KMS-11 (cell line): ENCODE results near the gene PROM2.

ENCODE experiments used
- H2AFZ ChIP-seq: fragments of 200-600 bp; sonication (generic); 2 replicates; pipeline ENCODE4 v1.6.1; 2016; ENCODE audit warnings: antibody characterized with exemption, mixed run types, low read depth
- H3K27ac ChIP-seq: fragments of 200-600 bp; sonication (generic); 2 replicates; pipeline ENCODE4 v1.6.1; 2016; ENCODE audit warnings: mild to moderate bottlenecking, mixed run types
- H3K27me3 ChIP-seq: fragments of 200-600 bp; sonication (generic); 2 replicates; pipeline ENCODE4 v1.6.1; 2017; ENCODE audit warnings: mild to moderate bottlenecking, low read depth, mixed run types, moderate library complexity; ENCODE audit not compliant: insufficient read depth
- H3K36me3 ChIP-seq: fragments of 200-600 bp; sonication (generic); 2 replicates; pipeline ENCODE4 v1.6.1; 2017; ENCODE audit warnings: mild to moderate bottlenecking, mixed run types; ENCODE audit not compliant: insufficient read depth
- H3K4me1 ChIP-seq: fragments of 200-600 bp; sonication (generic); 2 replicates; pipeline ENCODE4 v1.6.1; 2016; ENCODE audit warnings: mild to moderate bottlenecking, low read depth, mixed run types; ENCODE audit not compliant: poor library complexity, severe bottlenecking
- H3K4me2 ChIP-seq: fragments of 200-600 bp; sonication (generic); 2 replicates; pipeline ENCODE4 v1.7.0; 2016; ENCODE audit warnings: mild to moderate bottlenecking, mixed run types
- H3K4me3 ChIP-seq: fragments of 200-600 bp; sonication (generic); IDR thresholded peaks from 2 replicates; pipeline ENCODE4 v1.6.1; 2017; ENCODE audit warnings: low read depth, low read length, mixed read lengths; ENCODE audit not compliant: insufficient read depth
- H3K79me2 ChIP-seq: fragments of 200-600 bp; sonication (generic); 2 replicates; pipeline ENCODE4 v1.6.1; 2016; ENCODE audit warnings: low read depth, mixed run types; ENCODE audit not compliant: insufficient read depth
- H3K9ac ChIP-seq: fragments of 200-600 bp; sonication (generic); 2 replicates; pipeline ENCODE4 v1.6.1; 2016; ENCODE audit warnings: mild to moderate bottlenecking, mixed run types
- H4K20me1 ChIP-seq: fragments of 200-600 bp; sonication (generic); 2 replicates; pipeline ENCODE4 v1.6.1; 2016; ENCODE audit warnings: mild to moderate bottlenecking, mixed run types; ENCODE audit not compliant: insufficient read depth
- TF ChIP-seq, protein P1 (sequence below): fragments of 200-600 bp; sonication (generic); conservative IDR thresholded peaks from 2 replicates; pipeline ENCODE4 v1.6.1; 2017; ENCODE audit warnings: low read depth, mild to moderate bottlenecking, antibody characterized with exemption, low read length, moderate library complexity, mixed read lengths

PROM2 gene

GRCh38 chr2:95325026-95325425, 50.8 kb downstream of the PROM2 start:
- Histone ChIP-seq H3K4me1 (no peaks in the 10 kb centered on the region), H3K36me3 (no peaks in the 10 kb centered on the region), H3K27ac (no peak overlapping the region), H2AFZ (no peak overlapping the region), H3K4me2 (no peak overlapping the region), H3K4me3 (no peak overlapping the region), H3K79me2 (no peaks in the 10 kb centered on the region), H3K27me3 (no peaks in the 10 kb centered on the region), H4K20me1 (no peaks in the 10 kb centered on the region), H3K9ac (no peak overlapping the region)
- TF ChIP-seq, protein P1, sequence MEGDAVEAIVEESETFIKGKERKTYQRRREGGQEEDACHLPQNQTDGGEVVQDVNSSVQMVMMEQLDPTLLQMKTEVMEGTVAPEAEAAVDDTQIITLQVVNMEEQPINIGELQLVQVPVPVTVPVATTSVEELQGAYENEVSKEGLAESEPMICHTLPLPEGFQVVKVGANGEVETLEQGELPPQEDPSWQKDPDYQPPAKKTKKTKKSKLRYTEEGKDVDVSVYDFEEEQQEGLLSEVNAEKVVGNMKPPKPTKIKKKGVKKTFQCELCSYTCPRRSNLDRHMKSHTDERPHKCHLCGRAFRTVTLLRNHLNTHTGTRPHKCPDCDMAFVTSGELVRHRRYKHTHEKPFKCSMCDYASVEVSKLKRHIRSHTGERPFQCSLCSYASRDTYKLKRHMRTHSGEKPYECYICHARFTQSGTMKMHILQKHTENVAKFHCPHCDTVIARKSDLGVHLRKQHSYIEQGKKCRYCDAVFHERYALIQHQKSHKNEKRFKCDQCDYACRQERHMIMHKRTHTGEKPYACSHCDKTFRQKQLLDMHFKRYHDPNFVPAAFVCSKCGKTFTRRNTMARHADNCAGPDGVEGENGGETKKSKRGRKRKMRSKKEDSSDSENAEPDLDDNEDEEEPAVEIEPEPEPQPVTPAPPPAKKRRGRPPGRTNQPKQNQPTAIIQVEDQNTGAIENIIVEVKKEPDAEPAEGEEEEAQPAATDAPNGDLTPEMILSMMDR, result no peak

GRCh38 chr2:95325590-95326432, 51.6 kb downstream of the PROM2 start:
- H3K27ac ChIP-seq, result no peak overlapping the region
- TF ChIP-seq, protein P1, result no peak
- no peaks in the 10 kb centered on the region for H3K4me1 ChIP-seq
- H3K36me3 ChIP-seq, result no peaks in the 10 kb centered on the region
- H4K20me1 ChIP-seq, result no peaks in the 10 kb centered on the region
- no peak overlapping the region for H3K4me3 ChIP-seq
- no peak overlapping the region for H2AFZ ChIP-seq
- H3K4me2 ChIP-seq, result no peak overlapping the region
- H3K9ac ChIP-seq, result no peak overlapping the region
- H3K79me2 ChIP-seq, result no peaks in the 10 kb centered on the region
- H3K27me3 ChIP-seq, result no peaks in the 10 kb centered on the region

DNA sequence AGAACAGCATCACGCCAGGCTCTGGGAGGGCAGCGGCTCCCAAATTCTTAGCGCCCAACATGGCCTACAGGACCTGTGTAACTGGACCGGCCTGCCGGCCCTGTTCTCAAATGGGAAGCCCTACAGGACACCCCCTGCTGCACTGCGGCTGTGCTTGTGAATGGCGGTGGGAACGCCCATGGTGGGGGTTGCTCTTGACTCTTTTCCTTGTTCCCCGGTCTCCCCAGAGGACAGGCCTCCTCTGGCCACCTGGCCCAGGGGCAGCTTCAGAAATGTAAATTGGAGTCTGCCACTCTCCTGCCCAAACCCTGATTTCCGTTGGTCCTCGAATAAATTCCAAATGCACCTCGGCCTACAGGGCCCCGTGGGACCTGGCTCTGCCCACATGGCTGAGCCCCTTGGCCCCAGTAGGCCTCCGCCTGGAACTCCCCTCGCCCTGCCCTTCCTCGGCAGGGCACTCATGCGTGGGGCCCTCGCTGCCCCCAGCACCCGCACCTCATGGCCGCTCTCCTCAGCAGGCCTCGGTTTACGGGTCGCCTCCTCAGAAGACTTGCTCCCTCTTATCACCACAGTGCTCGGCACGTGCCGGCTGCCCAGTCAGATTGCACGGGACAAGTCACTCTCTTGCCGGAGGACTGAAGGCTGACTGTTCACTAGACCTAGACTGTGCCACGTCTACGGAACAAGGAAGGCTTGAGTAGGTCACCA, 52.3 kb downstream of the PROM2 start:
- Histone ChIP-seq H3K4me1 (no peaks in the 10 kb centered on the region), H3K27ac (no peak overlapping the region), H3K27me3 (no peaks in the 10 kb centered on the region), H3K4me2 (no peak overlapping the region), H3K79me2 (no peaks in the 10 kb centered on the region), H4K20me1 (no peaks in the 10 kb centered on the region), H2AFZ (no peak overlapping the region), H3K9ac (no peak overlapping the region), H3K4me3 (no peak overlapping the region), H3K36me3 (no peaks in the 10 kb centered on the region)
- TF ChIP-seq, protein P1, result no peak

- no peak overlapping the region for H3K9ac ChIP-seq
- H3K4me2 ChIP-seq, result no peak overlapping the region
- H4K20me1 ChIP-seq, result no peaks in the 10 kb centered on the region
- no peak overlapping the region for H2AFZ ChIP-seq
- no peaks in the 10 kb centered on the region for H3K36me3 ChIP-seq
- no peak overlapping the region for H3K4me3 ChIP-seq
- H3K79me2 ChIP-seq, result no peaks in the 10 kb centered on the region
- TF ChIP-seq, protein P1, result no peak
- H3K27me3 ChIP-seq, result no peaks in the 10 kb centered on the region
- no peak overlapping the region for H3K27ac ChIP-seq
- H3K4me1 ChIP-seq, result no peaks in the 10 kb centered on the region
Measured at GRCh38 chr2:95327861-95328260, 53.6 kb downstream of the PROM2 start.
